Ureter (tissue), 1 donor: ENCODE measurements around the gene CDH23. TPM values are rescaled to one million over a fixed set of nuclear protein-coding genes. Genes with fewer than 3 reads are reported as not detected.

Experiments
- DNase-seq: peaks from one replicate; pipeline ENCODE4 v3.0.0-alpha.2; 2020; ENCODE audit warnings: low spot score
- total RNA-seq: library from RNA; stranded (reverse); gene quantifications from one replicate; pipeline ENCODE4 v1.2.4, GENCODE V29; 2023
- donor health status: DM: yes; HTN: yes; CAD: no.

Gene CDH23
- total RNA-seq, 1 donor from 2014 or later, result 79.3 TPM

DNA sequence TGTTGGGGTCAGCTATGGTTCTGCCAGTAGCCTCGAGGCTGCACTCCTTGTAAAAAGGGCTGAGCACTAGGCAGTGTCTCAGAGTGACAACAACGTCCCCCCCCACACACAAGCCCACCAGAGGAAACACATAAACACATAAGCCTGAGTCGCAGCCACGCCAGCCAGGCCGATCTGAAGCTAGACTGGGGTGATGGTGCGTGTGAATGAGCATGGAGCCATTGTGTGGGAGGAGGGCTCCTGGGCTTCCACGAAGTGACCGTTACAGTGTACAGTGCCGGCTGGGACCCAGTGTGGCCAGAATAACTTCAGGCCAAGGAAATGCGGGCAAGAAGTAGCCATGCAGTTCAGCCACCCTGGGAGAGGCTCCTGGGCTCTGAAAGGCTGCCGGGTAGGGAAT is 326.6 kb downstream of the CDH23 start:
- DNase-seq, result no peak

GRCh38 chr10:71724539-71724938 is 327.8 kb downstream of the CDH23 start:
- no peak for DNase-seq

GRCh38 chr10:71725249-71725648 is 328.5 kb downstream of the CDH23 start:
- no peak for DNase-seq

DNA sequence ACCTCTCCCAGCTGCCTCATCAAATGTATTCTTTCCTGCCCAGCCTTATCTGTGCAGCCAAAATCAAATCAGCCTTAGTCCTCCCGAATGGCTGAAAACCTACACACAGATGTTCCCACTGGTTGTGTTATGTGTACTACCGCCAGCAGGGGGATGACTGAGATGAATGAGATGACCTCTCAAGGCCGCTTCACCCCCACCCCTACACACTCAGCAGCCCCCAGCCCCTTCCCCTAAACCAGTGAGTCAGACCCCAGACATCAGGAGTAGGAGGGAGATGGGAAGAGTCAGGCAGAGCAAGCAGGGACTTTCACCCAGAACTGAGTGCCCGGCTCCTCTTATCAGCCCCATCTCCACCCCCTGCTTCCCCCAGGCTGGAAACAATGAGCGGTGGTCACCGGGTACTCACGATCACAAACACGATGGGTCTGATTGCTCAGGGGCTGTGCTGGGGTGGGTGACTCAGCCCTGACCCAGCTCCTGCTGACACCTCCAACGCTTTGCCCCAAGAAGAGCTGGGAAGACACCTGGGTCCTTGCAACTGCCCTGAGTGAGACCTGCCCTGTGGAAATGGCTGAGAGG is 329.4 kb downstream of the CDH23 start:
- DNase-seq, result no peak

DNA sequence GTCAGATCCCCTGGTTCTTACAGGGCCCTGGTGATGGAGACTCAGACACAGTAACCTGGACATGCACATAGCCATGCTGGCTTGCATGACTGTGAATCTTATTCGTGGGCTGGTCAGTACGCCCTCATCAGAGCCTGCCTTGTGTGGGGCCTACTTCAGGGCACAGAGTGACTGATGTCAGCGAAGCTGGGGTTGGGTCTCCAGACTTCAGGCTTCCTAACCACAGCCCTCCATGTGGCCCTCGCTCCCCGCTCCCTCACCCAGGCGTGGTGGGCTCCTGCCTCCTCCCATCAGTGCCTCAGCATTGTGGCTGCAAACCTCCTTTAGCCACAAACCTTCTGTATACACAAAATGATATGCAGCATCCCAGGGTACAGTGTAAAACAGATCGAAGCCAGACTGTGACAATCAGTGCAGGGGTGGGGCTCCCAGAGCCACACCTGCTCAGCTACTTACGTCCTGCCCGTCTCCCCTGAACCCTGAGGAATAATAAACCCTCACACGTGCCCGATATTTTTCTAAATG is 329.9 kb downstream of the CDH23 start:
- no peak for DNase-seq

DNA sequence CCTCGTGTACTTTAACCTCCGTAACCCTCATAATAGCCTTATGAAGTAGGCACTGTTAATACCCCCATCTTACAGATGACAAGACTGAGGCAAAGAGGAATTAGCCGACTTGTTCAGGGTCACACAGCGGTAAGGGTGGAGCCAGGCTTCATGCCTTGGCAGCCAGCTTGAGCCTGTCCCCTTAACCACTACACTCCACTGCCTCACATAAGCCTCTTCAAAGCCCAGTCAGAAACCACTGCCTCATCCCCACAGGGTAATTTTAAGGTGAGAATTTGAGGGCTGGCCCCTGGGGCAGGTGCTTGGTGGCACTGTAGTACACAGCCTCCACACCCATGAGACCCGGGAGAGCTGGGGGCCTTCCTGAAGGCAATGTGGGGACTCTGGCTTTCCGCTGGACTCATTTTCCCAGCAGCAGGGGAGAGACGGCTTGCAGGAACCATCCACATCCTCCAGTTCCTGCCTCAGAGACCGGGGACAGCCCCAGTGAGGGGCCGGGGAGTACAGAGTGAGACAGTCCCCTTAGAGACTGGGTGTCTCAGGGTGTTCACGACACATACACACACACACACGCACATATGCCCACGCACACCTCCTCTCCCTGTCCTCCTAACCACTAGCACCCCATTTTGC is 330.5 kb downstream of the CDH23 start:
- DNase-seq, result no peak

DNA sequence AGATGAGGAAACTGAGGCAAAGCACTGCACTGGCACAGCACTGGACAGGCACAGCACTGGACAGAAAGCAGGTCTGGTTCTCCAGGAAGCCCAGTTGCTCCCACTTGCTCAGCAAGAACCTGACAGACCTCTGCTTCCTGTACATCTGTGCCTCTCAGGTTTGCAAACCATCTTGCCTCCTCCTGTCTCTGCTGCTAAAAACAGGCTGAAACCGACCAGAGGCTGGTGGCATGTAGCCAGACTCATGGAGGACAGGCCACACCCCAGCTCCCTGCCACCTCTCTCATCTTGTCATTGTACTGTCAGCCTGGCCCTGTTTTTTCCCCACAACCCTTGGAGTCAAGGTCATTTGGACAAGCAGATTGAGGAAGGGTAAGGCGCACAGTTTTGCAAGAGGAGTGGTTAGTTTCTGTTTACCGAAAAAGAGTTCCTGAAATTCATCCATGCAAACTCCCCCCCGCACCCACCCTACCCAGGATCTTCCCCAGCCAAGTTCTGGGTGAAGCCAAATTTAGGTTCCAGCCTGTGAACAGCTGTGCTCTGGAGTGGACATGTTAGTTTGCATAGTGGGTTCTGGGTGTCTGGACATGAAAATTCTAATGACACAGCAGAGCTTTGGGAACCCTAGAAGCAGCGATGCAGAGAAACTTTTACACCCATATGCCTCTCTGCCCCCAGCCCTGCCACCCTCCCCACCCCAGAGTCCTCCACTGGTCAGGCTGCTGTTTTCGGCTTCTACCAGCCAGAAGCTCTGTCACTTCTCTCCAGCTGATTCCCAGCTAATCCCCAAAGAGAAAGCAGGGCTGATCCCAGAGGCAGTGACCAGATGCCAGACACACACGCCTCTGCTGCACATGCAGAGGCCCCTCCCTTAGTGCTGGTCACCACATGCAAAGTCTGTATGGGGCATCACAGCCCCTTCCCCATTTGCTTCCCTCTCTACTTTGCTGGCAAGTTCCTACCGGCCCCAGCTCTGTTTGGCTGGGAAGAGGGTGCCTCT is 331.3 kb downstream of the CDH23 start:
- peak; percentile 88 for DNase-seq

- peak; percentile 87 for DNase-seq
Observed at GRCh38 chr10:71729161-71729636, 332.5 kb downstream of the CDH23 start.

GRCh38 chr10:71731791-71732190 is 335.1 kb downstream of the CDH23 start:
- no peak for DNase-seq

GRCh38 chr10:71734797-71735196 is 338.1 kb downstream of the CDH23 start:
- DNase-seq, result no peak

DNA sequence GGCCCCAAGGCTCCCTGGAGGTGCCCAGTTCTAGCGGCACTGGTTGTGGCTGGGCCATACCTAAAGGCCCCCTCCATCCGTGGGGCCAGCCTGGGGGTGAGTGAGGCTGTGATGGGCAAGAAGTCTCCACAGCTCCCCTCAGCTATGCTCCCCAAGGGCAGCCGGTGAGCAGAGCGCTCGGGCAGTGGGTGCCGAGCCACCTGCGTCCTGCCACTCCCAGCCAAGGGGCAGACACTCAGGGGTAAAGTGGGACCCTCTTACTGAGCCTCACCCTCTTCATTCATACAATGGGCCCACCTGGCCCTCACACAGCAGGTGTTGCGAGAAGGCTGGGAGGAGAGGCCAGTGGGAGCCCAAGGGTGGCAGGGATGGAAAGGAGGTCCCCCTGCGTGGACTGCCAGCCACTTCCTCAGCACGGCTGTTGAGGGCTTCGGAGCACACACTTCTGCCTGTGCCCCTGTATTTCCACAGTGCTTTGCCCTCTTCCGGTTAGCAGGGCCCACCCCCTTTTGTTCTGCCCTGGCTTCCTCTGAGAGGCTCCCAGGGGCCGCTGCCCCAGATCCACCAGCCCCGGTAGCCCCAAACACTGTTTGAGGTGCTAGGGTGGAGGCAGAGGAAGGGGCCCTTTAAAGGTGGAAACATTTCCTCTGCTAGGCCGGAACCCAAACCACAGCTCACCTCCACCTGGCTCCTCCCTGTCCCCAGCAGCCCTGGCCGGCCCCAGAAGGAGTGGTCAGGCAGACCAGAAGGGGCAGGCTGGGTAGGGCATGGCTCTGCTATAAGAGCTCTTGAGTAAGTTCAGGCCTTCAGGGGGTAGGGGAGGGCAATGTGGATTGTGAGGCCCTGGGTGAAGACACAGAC is 339.2 kb downstream of the CDH23 start:
- no peak for DNase-seq

GRCh38 chr10:71736570-71736952 is 339.8 kb downstream of the CDH23 start:
- DNase-seq, result no peak

DNA sequence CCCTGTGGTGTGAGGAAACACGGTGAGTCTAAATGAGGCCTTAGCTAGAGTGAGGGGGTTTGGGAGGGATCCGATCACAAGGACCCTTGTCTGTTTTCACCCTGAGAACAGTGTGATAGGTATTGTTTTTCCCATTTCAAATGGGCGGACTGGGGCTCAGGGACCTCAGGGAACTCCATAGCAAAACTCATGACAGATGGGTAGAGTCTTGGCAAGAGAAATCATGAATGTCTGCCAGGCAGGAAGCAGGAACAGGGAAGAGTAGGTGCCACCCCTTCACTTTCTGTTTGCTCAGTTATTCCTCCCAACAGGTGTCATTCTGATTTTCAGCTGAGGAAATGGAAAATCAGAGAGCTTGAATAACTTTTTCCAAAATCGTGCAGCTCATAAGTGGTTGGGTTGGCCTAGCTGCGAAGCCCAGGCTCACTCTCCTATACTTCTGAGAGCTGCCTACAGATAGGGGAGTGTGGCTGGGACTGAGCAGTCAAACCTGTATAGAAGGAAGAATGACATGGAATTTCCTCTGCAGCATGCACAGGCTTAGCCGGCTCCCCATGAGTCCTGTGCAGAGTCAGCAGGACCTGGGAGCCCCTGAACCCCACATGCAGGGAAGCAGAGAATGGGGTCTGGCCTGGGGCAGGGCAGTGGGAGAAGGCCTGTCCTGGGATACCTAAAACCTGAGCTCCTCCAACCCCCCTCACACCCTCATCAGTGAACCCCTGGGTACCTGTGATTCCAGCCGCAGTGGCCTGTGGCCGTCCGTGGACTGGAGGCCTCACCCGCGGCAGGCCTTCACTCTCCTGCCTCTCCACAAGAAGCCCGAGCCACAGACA is 340.5 kb downstream of the CDH23 start:
- DNase-seq, result no peak

- no peak for DNase-seq
Observed at GRCh38 chr10:71737834-71738197, 341.1 kb downstream of the CDH23 start.

GRCh38 chr10:71739358-71739900 is 342.7 kb downstream of the CDH23 start:
- DNase-seq, result no peak

DNA sequence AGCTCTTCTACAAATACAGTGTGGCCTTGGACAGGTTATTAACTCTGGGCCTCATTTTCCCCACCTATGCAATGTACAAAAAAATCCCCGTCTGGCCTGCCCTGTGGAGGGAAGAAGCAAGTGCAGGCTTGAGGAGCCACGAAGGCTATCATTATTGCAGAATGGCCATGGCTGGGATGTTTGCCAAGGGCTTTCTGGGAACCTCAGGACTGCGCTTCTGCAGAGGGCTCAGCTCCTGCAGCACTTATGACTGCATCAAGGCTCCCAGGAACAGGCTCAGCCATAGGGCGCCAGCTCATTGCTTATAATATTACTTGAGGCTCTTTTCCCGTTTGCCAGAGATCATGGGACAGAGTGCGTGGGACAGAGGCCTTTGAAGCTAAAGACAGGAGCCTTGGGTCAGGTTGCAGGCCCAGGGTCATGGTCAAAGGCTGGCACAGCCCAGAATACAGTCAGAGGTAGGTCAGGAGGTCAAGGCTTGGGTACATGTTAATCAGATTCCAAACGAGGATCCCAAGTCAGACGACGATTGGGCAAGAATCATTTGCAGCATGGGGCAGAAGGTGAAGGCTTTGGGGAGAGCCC is 343.4 kb downstream of the CDH23 start:
- DNase-seq, result no peak

DNA sequence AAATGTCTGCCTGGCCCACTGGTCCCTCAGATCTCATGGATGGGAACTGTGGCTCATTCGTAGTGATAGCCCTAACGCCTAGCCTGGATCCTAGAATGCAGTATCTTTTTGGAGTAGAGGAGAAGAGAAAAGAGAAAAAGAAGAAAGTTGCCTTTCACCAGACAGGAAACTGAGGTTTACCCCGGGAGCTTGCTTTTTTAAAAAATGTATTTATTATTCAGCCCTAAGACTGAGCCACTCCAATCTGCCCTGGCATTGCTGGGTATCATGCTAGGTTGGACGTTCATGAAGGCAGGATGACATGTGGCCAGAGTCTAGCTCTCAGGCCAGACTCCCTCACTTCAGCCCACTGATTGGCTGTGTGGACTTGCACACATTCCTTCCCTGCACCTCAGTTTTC is 344.3 kb downstream of the CDH23 start:
- no peak for DNase-seq

DNA sequence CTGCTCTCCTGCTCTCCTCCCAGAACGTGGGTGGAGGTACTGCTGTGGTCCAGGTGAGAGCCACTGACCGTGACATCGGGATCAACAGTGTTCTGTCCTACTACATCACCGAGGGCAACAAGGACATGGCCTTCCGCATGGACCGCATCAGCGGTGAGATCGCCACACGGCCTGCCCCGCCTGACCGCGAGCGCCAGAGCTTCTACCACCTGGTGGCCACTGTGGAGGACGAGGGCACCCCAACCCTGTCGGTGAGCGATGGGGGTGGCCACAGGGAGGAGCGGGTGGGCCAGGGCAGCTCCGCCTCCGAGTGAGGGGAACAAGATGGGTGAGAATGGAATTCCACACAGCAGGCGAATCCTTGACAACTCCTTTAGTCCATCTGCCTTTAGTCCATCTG is 345.0 kb downstream of the CDH23 start:
- DNase-seq, result no peak

GRCh38 chr10:71742301-71743088 is 345.8 kb downstream of the CDH23 start:
- DNase-seq, result no peak
